Measurements from ENCODE around the gene CALM1. TPM values are rescaled to one million over a fixed set of nuclear protein-coding genes. Genes with fewer than 3 reads are reported as not detected.

Gene CALM1
- total RNA-seq, 1 experiment from 2014 or later: 373 TPM

- TF ChIP-seq ZNF532 (CRISPR knock-in tag; IDR thresholded peaks at IDR 0.05; ENCODE audit: borderline replicate concordance) (no peak), FOXP1 (CRISPR knock-in tag; IDR thresholded peaks at IDR 0.05; ENCODE audit: borderline replicate concordance) (peak; percentile 47; the same call in 1 of the 2 replicates), USF2 (CRISPR knock-in tag; IDR thresholded peaks at IDR 0.05) (no peak), ZBTB43 (CRISPR knock-in tag; IDR thresholded peaks at IDR 0.05) (peak; percentile 64), JUN (CRISPR knock-in tag; IDR thresholded peaks at IDR 0.05) (peak; percentile 85), STAT6 (CRISPR knock-in tag; conservative IDR thresholded peaks at IDR 0.05; ENCODE audit: low read depth) (no peak), CREM (CRISPR knock-in tag; IDR thresholded peaks at IDR 0.05) (peak; percentile 91), SP1 (CRISPR knock-in tag; conservative IDR thresholded peaks at IDR 0.05) (peak; percentile 92), ZNF416 (CRISPR knock-in tag; IDR thresholded peaks at IDR 0.05) (no peak), FOXJ3 (CRISPR knock-in tag; IDR thresholded peaks at IDR 0.05; ENCODE audit: borderline replicate concordance) (no peak), MXD4 (CRISPR knock-in tag; IDR thresholded peaks at IDR 0.05; ENCODE audit: borderline replicate concordance) (no peak), NFATC4 (CRISPR knock-in tag; IDR thresholded peaks at IDR 0.05) (no peak), KAT7 (CRISPR knock-in tag; IDR thresholded peaks at IDR 0.05; ENCODE audit: borderline replicate concordance) (no peak), E2F4 (CRISPR knock-in tag; IDR thresholded peaks at IDR 0.05; ENCODE audit: borderline replicate concordance, low read depth) (no peak), GRHL2 (CRISPR knock-in tag; IDR thresholded peaks at IDR 0.05; ENCODE audit: insufficient replicate concordance, severe bottlenecking) (no peak), PRDM15 (CRISPR knock-in tag; IDR thresholded peaks at IDR 0.05) (no peak), OVOL2 (CRISPR knock-in tag; IDR thresholded peaks at IDR 0.05; ENCODE audit: borderline replicate concordance) (no peak), HMGXB4 (CRISPR knock-in tag; IDR thresholded peaks at IDR 0.05) (peak; percentile 89; the same call in 1 of the 2 replicates), MYBL2 (CRISPR knock-in tag; IDR thresholded peaks at IDR 0.05) (peak; percentile 93)
These were observed 13.6 kb upstream of the CALM1 start (continued) for GRCh38 chr14:90383126-90383730.
